CD4-positive, alpha-beta T cell (primary cell): ENCODE results near the gene PIGA. TPM values are rescaled to one million over a fixed set of nuclear protein-coding genes. Genes with fewer than 3 reads are reported as not detected.

Experiments
- ATAC-seq: fragments of 200-7000 bp; cut with Tn5 transposase; one replicate; pipeline ENCODE4 v1.10.0; 2022; ENCODE audit warnings: mild to moderate bottlenecking; ENCODE audit not compliant: poor library complexity
- CTCF ChIA-PET: fragments of 350-600 bp; sonication (Branson Sonifier 250); formaldehyde crosslinking; loops from one replicate; lab custom pipeline; 2021; ENCODE audit warnings: antibody characterized with exemption, inconsistent platforms; lab: Charles Lee
- POLR2A ChIA-PET: fragments of 350-600 bp; sonication (Branson Sonifier 250); formaldehyde crosslinking; loops from one replicate; lab custom pipeline; 2021; ENCODE audit warnings: antibody characterized with exemption, inconsistent platforms; lab: Charles Lee
- DNase-seq, 14 experiments: peaks; one replicate each; pipeline ENCODE4 v3.0.0-alpha.2; 2013 to 2020; ENCODE audit warnings: mixed read lengths in 2 of 14
- H3K27ac ChIP-seq, 2 donors: one replicate each; pipeline versions ENCODE4 v1.5.1 to v1.7.0; 2013; ENCODE audit warnings: low read length in 2 of 2, low read depth in 1 of 2, mild to moderate bottlenecking in 1 of 2
- H3K27me3 ChIP-seq, 2 experiments: 1 replicate in 1 of 2; 2 replicates in 1 of 2; pipeline versions ENCODE4 v1.6.1 to v1.7.0; 2013; ENCODE audit warnings: low read length in 2 of 2, control low read depth in 1 of 2, mild to moderate bottlenecking in 1 of 2, moderate library complexity in 1 of 2; ENCODE audit not compliant: insufficient read depth in 2 of 2, control insufficient read depth in 1 of 2
- H3K36me3 ChIP-seq: one replicate; pipeline ENCODE4 v1.6.1; 2013; ENCODE audit warnings: low read length, control low read depth; ENCODE audit not compliant: insufficient read depth
- H3K4me1 ChIP-seq: one replicate; pipeline ENCODE4 v1.6.1; 2013; ENCODE audit warnings: low read length, control low read depth; ENCODE audit not compliant: insufficient read depth
- H3K4me3 ChIP-seq: one replicate; pipeline ENCODE4 v1.5.1; 2013; ENCODE audit warnings: mild to moderate bottlenecking, low read length, moderate library complexity
- H3K9me3 ChIP-seq, 2 experiments: 1 replicate in 1 of 2; 2 replicates in 1 of 2; pipeline versions ENCODE4 v1.6.1 to v1.7.0; 2013; ENCODE audit warnings: low read length in 2 of 2, mild to moderate bottlenecking in 2 of 2, control low read depth in 1 of 2, moderate library complexity in 1 of 2; ENCODE audit not compliant: control insufficient read depth in 1 of 2, insufficient read depth in 1 of 2
- H3K27ac Mint-ChIP-seq: one replicate; pipeline ENCODE4 v1.8.0; 2020; ENCODE audit warnings: mixed read lengths
- H3K27me3 Mint-ChIP-seq: one replicate; pipeline ENCODE4 v1.8.0; 2021; ENCODE audit warnings: mixed read lengths
- H3K36me3 Mint-ChIP-seq: one replicate; pipeline ENCODE4 v1.8.0; 2021; ENCODE audit warnings: low read depth, mixed read lengths
- H3K4me1 Mint-ChIP-seq: one replicate; pipeline ENCODE4 v1.8.0; 2021; ENCODE audit warnings: low read depth, mixed read lengths
- H3K4me3 Mint-ChIP-seq: one replicate; pipeline ENCODE4 v1.8.0; 2020; ENCODE audit warnings: mild to moderate bottlenecking, mixed read lengths
- H3K9me3 Mint-ChIP-seq: one replicate; pipeline ENCODE4 v1.8.0; 2020; ENCODE audit warnings: mixed read lengths
- intact Hi-C, 2 experiments: fragments of 100-400 bp; cut with DNase I in 1 of 2; cut with micrococcal nuclease in 1 of 2; formaldehyde crosslinking; loops; one replicate each; pipeline versions ENCODE4 v1.15.1 to v1.9.0; 2023 to 2025; cut with DNase I, micrococcal nuclease
- total RNA-seq, 174 experiments: library from RNA in 2 of 174; stranded (reverse) in 2 of 174; gene quantifications; one replicate each; pipeline ENCODE4 v1.2.3 and lab custom pipeline; 2021 to 2026
- TF ChIP-seq, protein P1 (sequence below): fragments of 200-600 bp; IDR thresholded peaks from one replicate; pipeline ENCODE4 v1.8.0; 2022; ENCODE audit warnings: antibody characterized with exemption, mild to moderate bottlenecking

The PIGA gene
- total RNA-seq, 2 experiments from 2014 or later, result 130 to 134 TPM

- H3K4me1 Mint-ChIP-seq, result no peaks in the 10 kb centered on the region
- H3K27me3 ChIP-seq, result no peaks in the 10 kb centered on the region
- H3K27me3 Mint-ChIP-seq, result no peaks in the 10 kb centered on the region
- no peaks in the 10 kb centered on the region for H3K9me3 Mint-ChIP-seq
- no peak overlapping the region for H3K27ac Mint-ChIP-seq
- peak in 3 of 14 experiments; percentile 13 to 26 (median 14) for DNase-seq
- no peaks in the 10 kb centered on the region for H3K36me3 Mint-ChIP-seq
- intact Hi-C loops, result loop anchor here (5.0 kb wide), 2 partner anchors 167 to 177 kb away; no protein-coding TSS in a partner anchor
- ATAC-seq, result no peak
- ChIA-PET CTCF (no interaction called here), POLR2A (no interaction called here)
- no peaks in the 10 kb centered on the region for H3K4me1 ChIP-seq
- no peak overlapping the region for H3K4me3 ChIP-seq
- TF ChIP-seq, protein P1, sequence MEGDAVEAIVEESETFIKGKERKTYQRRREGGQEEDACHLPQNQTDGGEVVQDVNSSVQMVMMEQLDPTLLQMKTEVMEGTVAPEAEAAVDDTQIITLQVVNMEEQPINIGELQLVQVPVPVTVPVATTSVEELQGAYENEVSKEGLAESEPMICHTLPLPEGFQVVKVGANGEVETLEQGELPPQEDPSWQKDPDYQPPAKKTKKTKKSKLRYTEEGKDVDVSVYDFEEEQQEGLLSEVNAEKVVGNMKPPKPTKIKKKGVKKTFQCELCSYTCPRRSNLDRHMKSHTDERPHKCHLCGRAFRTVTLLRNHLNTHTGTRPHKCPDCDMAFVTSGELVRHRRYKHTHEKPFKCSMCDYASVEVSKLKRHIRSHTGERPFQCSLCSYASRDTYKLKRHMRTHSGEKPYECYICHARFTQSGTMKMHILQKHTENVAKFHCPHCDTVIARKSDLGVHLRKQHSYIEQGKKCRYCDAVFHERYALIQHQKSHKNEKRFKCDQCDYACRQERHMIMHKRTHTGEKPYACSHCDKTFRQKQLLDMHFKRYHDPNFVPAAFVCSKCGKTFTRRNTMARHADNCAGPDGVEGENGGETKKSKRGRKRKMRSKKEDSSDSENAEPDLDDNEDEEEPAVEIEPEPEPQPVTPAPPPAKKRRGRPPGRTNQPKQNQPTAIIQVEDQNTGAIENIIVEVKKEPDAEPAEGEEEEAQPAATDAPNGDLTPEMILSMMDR, result peak; percentile 21
- H3K36me3 ChIP-seq, result no peaks in the 10 kb centered on the region
- H3K9me3 ChIP-seq, result no peaks in the 10 kb centered on the region
- no peak overlapping the region for H3K27ac ChIP-seq
- H3K4me3 Mint-ChIP-seq, result no peak overlapping the region
These were observed 35.1 kb downstream of the PIGA start for GRCh38 chrX:15299941-15300851.

DNA sequence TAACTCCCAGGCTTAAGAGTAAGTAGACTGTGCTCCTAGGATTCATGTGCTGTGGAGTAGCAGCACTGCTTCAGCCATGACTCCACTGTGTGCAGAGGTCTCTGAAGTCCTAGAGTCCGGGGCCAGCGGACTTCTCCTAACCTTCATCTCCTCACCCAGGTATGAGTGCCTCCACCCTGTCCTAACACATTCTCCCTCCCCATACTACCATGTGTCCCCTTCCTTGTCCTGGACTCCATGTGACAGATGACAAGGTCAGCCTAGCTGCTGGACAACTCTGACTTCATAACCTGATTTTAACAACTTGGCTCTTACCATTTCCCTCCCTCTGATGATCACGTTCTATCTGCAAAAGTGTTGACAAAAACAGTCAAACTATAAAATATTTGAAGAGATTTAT is 36.5 kb downstream of the PIGA start:
- H3K36me3 Mint-ChIP-seq, result no peaks in the 10 kb centered on the region
- H3K27ac Mint-ChIP-seq, result no peak overlapping the region
- no peak overlapping the region for H3K27ac ChIP-seq
- H3K9me3 Mint-ChIP-seq, result no peaks in the 10 kb centered on the region
- H3K9me3 ChIP-seq, result no peaks in the 10 kb centered on the region
- H3K27me3 ChIP-seq, result no peaks in the 10 kb centered on the region
- no peaks in the 10 kb centered on the region for H3K27me3 Mint-ChIP-seq
- ATAC-seq, result no peak
- no peak for DNase-seq
- ChIA-PET CTCF (no interaction called here), POLR2A (no interaction called here)
- no peak overlapping the region for H3K4me3 ChIP-seq
- H3K4me1 Mint-ChIP-seq, result no peaks in the 10 kb centered on the region
- no peak overlapping the region for H3K4me3 Mint-ChIP-seq
- no peaks in the 10 kb centered on the region for H3K36me3 ChIP-seq
- TF ChIP-seq, protein P1, result no peak
- intact Hi-C loops, result loop anchor here in 1 of 2 experiments (5.0 kb wide), 1 partner anchor 179 kb away; no protein-coding TSS in a partner anchor
- no peaks in the 10 kb centered on the region for H3K4me1 ChIP-seq

GRCh38 chrX:15298201-15298600 is 37.1 kb downstream of the PIGA start:
- H3K27ac Mint-ChIP-seq, result no peak overlapping the region
- POLR2A ChIA-PET, result no interaction called here
- Histone ChIP-seq H3K9me3 (no peaks in the 10 kb centered on the region), H3K4me1 (no peaks in the 10 kb centered on the region), H3K36me3 (no peaks in the 10 kb centered on the region), H3K4me3 (no peak overlapping the region), H3K27me3 (no peaks in the 10 kb centered on the region), H3K27ac (no peak overlapping the region)
- no peak for DNase-seq
- TF ChIP-seq, protein P1, result no peak
- ATAC-seq, result no peak
- H3K27me3 Mint-ChIP-seq, result no peaks in the 10 kb centered on the region
- no peaks in the 10 kb centered on the region for H3K36me3 Mint-ChIP-seq
- H3K9me3 Mint-ChIP-seq, result no peaks in the 10 kb centered on the region
- no peaks in the 10 kb centered on the region for H3K4me1 Mint-ChIP-seq
- H3K4me3 Mint-ChIP-seq, result no peak overlapping the region
- intact Hi-C loops, result loop anchor here in 1 of 2 experiments (5.0 kb wide), 1 partner anchor 179 kb away; no protein-coding TSS in a partner anchor
- CTCF ChIA-PET, result no interaction called here
